HG02798 (cell line): ENCODE results near the gene FLCN.
"Not testable (repeated sequence)": the region's sequence is repeated elsewhere in the genome, so short reads cannot be mapped to it uniquely, and the experiment has no call there.

ENCODE experiments used
- ATAC-seq: cut with Tn5 transposase; IDR thresholded peaks from one replicate; pipeline ENCODE4 v1.9.1; 2021; ENCODE audit warnings: mild to moderate bottlenecking; ENCODE audit not compliant: unreplicated experiment, poor library complexity

The FLCN gene

GRCh38 chr17:17188586-17188985, 48.4 kb downstream of the FLCN start:
- no peak for ATAC-seq

- ATAC-seq: no peak
These were observed 50.1 kb downstream of the FLCN start for GRCh38 chr17:17186551-17187505.

GRCh38 chr17:17186051-17186450, 50.9 kb downstream of the FLCN start:
- peak; percentile 54 for ATAC-seq

GRCh38 chr17:17184985-17185757, 51.8 kb downstream of the FLCN start:
- not testable (repeated sequence) for ATAC-seq

- ATAC-seq: no peak
These were observed 53.2 kb downstream of the FLCN start for GRCh38 chr17:17183744-17184143.

GRCh38 chr17:17182598-17183136, 54.3 kb downstream of the FLCN start:
- ATAC-seq: no peak

GRCh38 chr17:17181666-17182597, 55.0 kb downstream of the FLCN start:
- ATAC-seq: no peak

GRCh38 chr17:17180741-17181525, 56.0 kb downstream of the FLCN start:
- ATAC-seq: no peak

- ATAC-seq: no peak
These were observed 56.8 kb downstream of the FLCN start for GRCh38 chr17:17180141-17180603.

- peak; percentile 40 for ATAC-seq
These were observed 57.6 kb downstream of the FLCN start for GRCh38 chr17:17179371-17179827.

GRCh38 chr17:17177176-17177575, 59.8 kb downstream of the FLCN start:
- ATAC-seq: no peak

GRCh38 chr17:17176341-17176740, 60.6 kb downstream of the FLCN start:
- ATAC-seq: no peak

- ATAC-seq: no peak
These were observed 61.1 kb downstream of the FLCN start for GRCh38 chr17:17175917-17176316.

GRCh38 chr17:17175340-17175739, 61.6 kb downstream of the FLCN start:
- no peak for ATAC-seq

- no peak for ATAC-seq
These were observed 63.0 kb downstream of the FLCN start for GRCh38 chr17:17173921-17174320.

GRCh38 chr17:17172990-17173389, 64.0 kb downstream of the FLCN start:
- no peak for ATAC-seq

- no peak for ATAC-seq
These were observed 64.7 kb downstream of the FLCN start for GRCh38 chr17:17172001-17172939.

GRCh38 chr17:17171186-17171585, 65.8 kb downstream of the FLCN start:
- ATAC-seq: no peak
